Measurements from ENCODE around the gene SLC5A3.

DNA sequence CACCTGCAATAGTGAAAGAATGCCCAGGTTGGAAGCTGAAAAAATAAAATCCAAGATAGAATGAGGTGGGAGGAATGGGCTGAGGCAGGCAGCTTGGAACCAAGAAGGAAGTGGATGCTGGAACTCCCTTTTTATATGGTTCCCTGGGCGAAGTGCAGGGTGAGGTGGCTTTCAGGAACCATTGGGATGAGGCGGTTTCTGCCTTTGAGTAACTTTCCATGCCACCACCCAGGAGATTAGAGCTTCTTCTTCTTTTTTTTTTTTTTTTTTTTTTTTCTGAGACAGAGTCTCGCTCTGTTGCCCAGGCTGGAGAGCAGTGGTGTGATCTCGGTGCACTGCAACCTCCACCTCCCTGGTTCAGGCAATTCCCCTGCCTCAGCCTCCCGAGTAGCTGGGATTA lies 17.8 kb upstream of the SLC5A3 start:
- TF ChIP-seq TAF1 (IDR thresholded peaks at IDR 0.05; ENCODE audit: borderline replicate concordance, low read depth, low read length) (no peak), POLR2A (IDR thresholded peaks at IDR 0.05; ENCODE audit: low read depth, low read length) (no peak), POLR2AphosphoS5 (IDR thresholded peaks at IDR 0.05; ENCODE audit: low read depth, low read length) (no peak)
